GM12878 (cell line): ENCODE measurements around the gene TBX5. TPM values are rescaled to one million over a fixed set of nuclear protein-coding genes. Genes with fewer than 3 reads are reported as not detected.

Experiments
- ATAC-seq: fragments of 200-7000 bp; cut with Tn5 transposase; 3 replicates; pipeline ENCODE4 v1.9.1; 2020; ENCODE audit warnings: mild to moderate bottlenecking, moderate library complexity
- BruUV-seq: library from RNA; stranded (reverse); fragments of 400-500 nt; replicated peaks from 2 replicates; lab custom pipeline; 2021; lab: Mats Ljungman, UMichigan
- CTCF ChIA-PET: fragments of 300-600 bp; sonication (Branson Sonifier 250); formaldehyde crosslinking; extraction: SDS; loops from one replicate; lab custom pipeline; 2021; ENCODE audit warnings: inconsistent platforms; lab: Yijun Ruan, JAX
- POLR2A ChIA-PET: fragments of 350-600 bp; formaldehyde crosslinking; extraction: SDS; loops from one replicate; lab custom pipeline; 2021; ENCODE audit warnings: inconsistent platforms; lab: Charles Lee
- RAD21 ChIA-PET: fragments of 300-600 bp; sonication (Branson Sonifier 250); formaldehyde crosslinking; loops from one replicate; lab custom pipeline; 2023; ENCODE audit warnings: antibody characterized with exemption; ENCODE audit not compliant: unreplicated experiment; lab: Charles Lee
- SMC1A ChIA-PET: fragments of 300-600 bp; sonication (Branson Sonifier 250); formaldehyde crosslinking; loops from one replicate; lab custom pipeline; 2023; ENCODE audit not compliant: unreplicated experiment, uncharacterized antibody; lab: Charles Lee
- DNase-seq: peaks from one replicate; pipeline ENCODE4 v3.0.0-alpha.2; 2011; ENCODE audit warnings: low read depth, low spot score
- FAIRE-seq: peaks from 3 replicates; lab custom pipeline; 2011; peaks lifted over from hg19 to GRCh38; lab: Jason Lieb, UNC
- H2AFZ ChIP-seq: 2 replicates; pipeline ENCODE4 v1.6.0; 2011; ENCODE audit warnings: low read depth, low read length, control low read depth; ENCODE audit not compliant: control insufficient read depth
- H3K27ac ChIP-seq: 2 replicates; pipeline ENCODE4 v1.5.1; 2011; ENCODE audit warnings: control low read depth; ENCODE audit not compliant: control insufficient read depth, insufficient read depth
- H3K27me3 ChIP-seq, 2 experiments: replicated peaks in 1 of 2; 2 replicates each; pipeline versions ENCODE4 v1.6.0 to v1.6.1; 2011; ENCODE audit warnings: low read length in 1 of 2; ENCODE audit not compliant: control insufficient read depth in 2 of 2, insufficient read depth in 2 of 2
- H3K36me3 ChIP-seq, 2 experiments: 2 replicates each; pipeline ENCODE4 v1.5.1; 2011; ENCODE audit warnings: low read length in 1 of 2; ENCODE audit not compliant: control insufficient read depth in 2 of 2, insufficient read depth in 2 of 2
- H3K4me1 ChIP-seq: 2 replicates; pipeline ENCODE4 v1.6.1; 2011; ENCODE audit warnings: mild to moderate bottlenecking, low read length, moderate library complexity, mixed read lengths; ENCODE audit not compliant: control insufficient read depth, insufficient read depth
- H3K4me2 ChIP-seq: 2 replicates; pipeline ENCODE4 v1.6.0; 2011; ENCODE audit warnings: control low read depth; ENCODE audit not compliant: control insufficient read depth, insufficient read depth
- H3K4me3 ChIP-seq: fragments of 200-600 bp; sonication (generic); 2 replicates; pipeline ENCODE4 v1.5.1; 2016
- H3K79me2 ChIP-seq: 2 replicates; pipeline ENCODE4 v1.6.0; 2011; ENCODE audit warnings: low read length; ENCODE audit not compliant: control insufficient read depth, insufficient read depth
- H3K9ac ChIP-seq: 2 replicates; pipeline ENCODE4 v1.8.0; 2011; ENCODE audit warnings: low read length, control low read depth, mixed read lengths; ENCODE audit not compliant: control insufficient read depth, insufficient read depth
- H3K9me3 ChIP-seq: replicated peaks from 3 replicates; pipeline ENCODE4 v1.5.1; 2011; ENCODE audit warnings: mild to moderate bottlenecking, low read length; ENCODE audit not compliant: control insufficient read depth, insufficient read depth
- H4K20me1 ChIP-seq: 2 replicates; pipeline ENCODE4 v1.6.0; 2011; ENCODE audit not compliant: control insufficient read depth, insufficient read depth
- CEBPB ChIP-seq, 2 experiments: fragments of 150-350 bp in 1 of 2; IDR thresholded peaks; 2 replicates each; pipeline ENCODE4 v1.6.1; 2012 to 2014; ENCODE audit warnings: low read depth in 2 of 2, low read length in 2 of 2, borderline replicate concordance in 1 of 2, inconsistent platforms in 1 of 2
- FOXK2 ChIP-seq: fragments of 450-650 bp; IDR thresholded peaks from 2 replicates; pipeline ENCODE4 v1.6.1; 2017; ENCODE audit warnings: mild to moderate bottlenecking, moderate library complexity
- NFYB ChIP-seq: IDR thresholded peaks from 2 replicates; pipeline ENCODE4 v1.6.1; 2011; ENCODE audit warnings: low read depth, mild to moderate bottlenecking, low read length, improper control_type of control experiment, moderate library complexity; ENCODE audit not compliant: insufficient read depth
- USF1 ChIP-seq: IDR thresholded peaks from 2 replicates; pipeline ENCODE4 v1.6.1; 2011; ENCODE audit warnings: borderline replicate concordance, low read depth, mild to moderate bottlenecking, moderate library complexity, mixed read lengths, low read length; ENCODE audit not compliant: insufficient read depth; ENCODE audit errors: extremely low read length
- ZNF384 ChIP-seq: IDR thresholded peaks from 2 replicates; pipeline ENCODE4 v1.6.1; 2012; ENCODE audit warnings: low read depth, mild to moderate bottlenecking, low read length, improper control_type of control experiment, borderline replicate concordance
- WGBS: methylation state at CpG from one replicate; pipeline ENCODE4 v1.1.6; 2016; ENCODE audit warnings: low lambda C conversion rate; ENCODE audit not compliant: insufficient replicate concordance, insufficient coverage; ENCODE audit errors: missing lambda C conversion rate; 5-methylcytosine and 5-hydroxymethylcytosine counted together
- in situ Hi-C: fragments of 300-500 bp; cut with MboI; formaldehyde crosslinking; loops from 9 replicates; pipeline ENCODE4 v1.14.3; 2018; ENCODE audit warnings: mixed read lengths
- intact Hi-C: fragments of 100-400 bp; cut with micrococcal nuclease; formaldehyde crosslinking; loops from one replicate; pipeline ENCODE4 v1.14.2; 2022; ENCODE audit not compliant: unreplicated experiment
- polyA plus RNA-seq, 11 experiments: library from polyadenylated mRNA; depleted of rRNA in 4 of 11; unstranded in 6 of 11; stranded (reverse) in 5 of 11; fragments of >200 nt; fragmentation: Nextera tagmentation in 4 of 11; fragmentation: Illumina TruSeq in 1 of 11; extraction: Ambion mirVana in 4 of 11; extraction: Trizol in 1 of 11; gene quantifications; 1 replicate in 1 of 11; 2 replicates in 10 of 11; pipeline versions ENCODE4 v1.2.1 to v1.2.3, GENCODE V29; 2011 to 2016; ENCODE audit warnings: inconsistent platforms in 2 of 11, missing spikeins in 2 of 11, low read depth in 1 of 11
- total RNA-seq, 4 experiments: library from RNA; depleted of rRNA in 3 of 4; stranded (reverse); fragments of >200 nt in 3 of 4; fragmentation: Illumina TruSeq in 1 of 4; extraction: Trizol in 1 of 4; gene quantifications; 2 replicates each; pipeline versions ENCODE4 v1.2.1 to v1.2.3, GENCODE V29; 2013 to 2021
- TF ChIP-seq, protein P1 (sequence below): IDR thresholded peaks from 2 replicates; pipeline ENCODE4 v1.6.1; 2011; ENCODE audit warnings: borderline replicate concordance, low read depth, mild to moderate bottlenecking, moderate library complexity, low read length; ENCODE audit not compliant: insufficient read depth, poor library complexity, severe bottlenecking
- TF ChIP-seq, protein P2 (sequence below): IDR thresholded peaks from 2 replicates; pipeline ENCODE4 v1.6.1; 2012; ENCODE audit warnings: low read depth, low read length, improper control_type of control experiment
- TF ChIP-seq, protein P3 (sequence below): fragments of 450-650 bp; formaldehyde crosslinking; IDR thresholded peaks from 2 replicates; pipeline ENCODE4 v1.4.0; 2020; ENCODE audit warnings: mild to moderate bottlenecking, moderate library complexity

The TBX5 gene
- total and polyA plus RNA-seq, 10 of the 15 experiments (the other 5 are each of a cell fraction or from before 2014, with no cell fraction given) = 0.04 TPM; not detected in 9

DNA sequence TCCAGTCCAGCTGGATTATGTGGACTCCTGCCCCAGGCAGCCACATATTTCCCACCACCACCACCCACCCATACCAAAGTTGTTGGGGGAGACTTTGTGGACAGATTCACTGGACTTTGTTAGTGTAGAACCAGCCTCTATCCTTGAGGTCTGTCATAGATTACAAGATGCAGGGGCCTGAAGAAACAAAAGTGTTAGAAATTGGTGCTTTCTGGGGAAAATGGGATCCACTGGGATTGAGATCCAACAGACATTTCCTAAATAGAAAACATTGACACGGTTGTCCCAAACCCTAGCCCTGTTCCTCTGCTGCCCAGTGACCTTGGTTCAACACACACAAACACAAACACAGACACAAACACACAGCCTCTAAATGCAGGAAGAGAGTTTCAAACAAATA is 36.6 kb upstream of the TBX5 start:
- no peak for ATAC-seq
- no peaks in the 10 kb centered on the region for H3K79me2 ChIP-seq
- no peaks in the 10 kb centered on the region; the same call in 2 of the 3 replicates for H3K9me3 ChIP-seq
- ChIA-PET SMC1A (no interaction called here), RAD21 (no interaction called here), POLR2A (no interaction called here), CTCF (no interaction called here)
- peaks cover 8 to 20% of the 10 kb centered on the region in 2 experiments; a peak in 3 of 4 replicates for H3K27me3 ChIP-seq
- BruUV-seq = no TSS peak
- H3K27ac ChIP-seq = no peak overlapping the region
- TF ChIP-seq CEBPB (IDR thresholded peaks at IDR 0.05; ENCODE audit: borderline replicate concordance in 1 of 2, low read depth in 2 of 2, low read length in 2 of 2) = no peak
- no peak for TF ChIP-seq NFYB
- TF ChIP-seq FOXK2 = no peak
- TF ChIP-seq ZNF384 = no peak
- TF ChIP-seq, protein P1, sequence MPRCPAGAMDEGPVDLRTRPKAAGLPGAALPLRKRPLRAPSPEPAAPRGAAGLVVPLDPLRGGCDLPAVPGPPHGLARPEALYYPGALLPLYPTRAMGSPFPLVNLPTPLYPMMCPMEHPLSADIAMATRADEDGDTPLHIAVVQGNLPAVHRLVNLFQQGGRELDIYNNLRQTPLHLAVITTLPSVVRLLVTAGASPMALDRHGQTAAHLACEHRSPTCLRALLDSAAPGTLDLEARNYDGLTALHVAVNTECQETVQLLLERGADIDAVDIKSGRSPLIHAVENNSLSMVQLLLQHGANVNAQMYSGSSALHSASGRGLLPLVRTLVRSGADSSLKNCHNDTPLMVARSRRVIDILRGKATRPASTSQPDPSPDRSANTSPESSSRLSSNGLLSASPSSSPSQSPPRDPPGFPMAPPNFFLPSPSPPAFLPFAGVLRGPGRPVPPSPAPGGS = no peak
- TF ChIP-seq, protein P2, sequence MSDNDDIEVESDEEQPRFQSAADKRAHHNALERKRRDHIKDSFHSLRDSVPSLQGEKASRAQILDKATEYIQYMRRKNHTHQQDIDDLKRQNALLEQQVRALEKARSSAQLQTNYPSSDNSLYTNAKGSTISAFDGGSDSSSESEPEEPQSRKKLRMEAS = no peak
- TF ChIP-seq USF1 = no peak
- TF ChIP-seq, protein P3, sequence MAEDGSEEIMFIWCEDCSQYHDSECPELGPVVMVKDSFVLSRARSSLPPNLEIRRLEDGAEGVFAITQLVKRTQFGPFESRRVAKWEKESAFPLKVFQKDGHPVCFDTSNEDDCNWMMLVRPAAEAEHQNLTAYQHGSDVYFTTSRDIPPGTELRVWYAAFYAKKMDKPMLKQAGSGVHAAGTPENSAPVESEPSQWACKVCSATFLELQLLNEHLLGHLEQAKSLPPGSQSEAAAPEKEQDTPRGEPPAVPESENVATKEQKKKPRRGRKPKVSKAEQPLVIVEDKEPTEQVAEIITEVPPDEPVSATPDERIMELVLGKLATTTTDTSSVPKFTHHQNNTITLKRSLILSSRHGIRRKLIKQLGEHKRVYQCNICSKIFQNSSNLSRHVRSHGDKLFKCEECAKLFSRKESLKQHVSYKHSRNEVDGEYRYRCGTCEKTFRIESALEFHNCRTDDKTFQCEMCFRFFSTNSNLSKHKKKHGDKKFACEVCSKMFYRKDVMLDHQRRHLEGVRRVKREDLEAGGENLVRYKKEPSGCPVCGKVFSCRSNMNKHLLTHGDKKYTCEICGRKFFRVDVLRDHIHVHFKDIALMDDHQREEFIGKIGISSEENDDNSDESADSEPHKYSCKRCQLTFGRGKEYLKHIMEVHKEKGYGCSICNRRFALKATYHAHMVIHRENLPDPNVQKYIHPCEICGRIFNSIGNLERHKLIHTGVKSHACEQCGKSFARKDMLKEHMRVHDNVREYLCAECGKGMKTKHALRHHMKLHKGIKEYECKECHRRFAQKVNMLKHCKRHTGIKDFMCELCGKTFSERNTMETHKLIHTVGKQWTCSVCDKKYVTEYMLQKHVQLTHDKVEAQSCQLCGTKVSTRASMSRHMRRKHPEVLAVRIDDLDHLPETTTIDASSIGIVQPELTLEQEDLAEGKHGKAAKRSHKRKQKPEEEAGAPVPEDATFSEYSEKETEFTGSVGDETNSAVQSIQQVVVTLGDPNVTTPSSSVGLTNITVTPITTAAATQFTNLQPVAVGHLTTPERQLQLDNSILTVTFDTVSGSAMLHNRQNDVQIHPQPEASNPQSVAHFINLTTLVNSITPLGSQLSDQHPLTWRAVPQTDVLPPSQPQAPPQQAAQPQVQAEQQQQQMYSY = no peak
- no peak overlapping the region for H3K4me3 ChIP-seq
- intact Hi-C loops = no loop called here
- no peak for DNase-seq
- FAIRE-seq = no peak
- H3K4me1 ChIP-seq = no peaks in the 10 kb centered on the region
- in situ Hi-C loops = no loop called here
- no peaks in the 10 kb centered on the region for H3K36me3 ChIP-seq
- no peaks in the 10 kb centered on the region for H4K20me1 ChIP-seq
- no peak overlapping the region for H2AFZ ChIP-seq
- H3K9ac ChIP-seq = no peak overlapping the region
- H3K4me2 ChIP-seq = no peak overlapping the region
- 7% methylated on average over 1 of the region's 1 CpG for WGBS
